CD4-positive, alpha-beta memory T cell (primary cell): ENCODE data around the gene INTS7. TPM values are rescaled to one million over a fixed set of nuclear protein-coding genes. Genes with fewer than 3 reads are reported as not detected.

Experiments
- CTCF ChIA-PET: fragments of 350-600 bp; sonication (Branson Sonifier 250); formaldehyde crosslinking; loops from one replicate; lab custom pipeline; 2021; ENCODE audit warnings: inconsistent platforms; ENCODE audit not compliant: partially characterized antibody; lab: Charles Lee
- POLR2A ChIA-PET: fragments of 350-600 bp; sonication (Branson Sonifier 250); formaldehyde crosslinking; loops from one replicate; lab custom pipeline; 2021; ENCODE audit not compliant: partially characterized antibody; lab: Charles Lee
- DNase-seq, 5 donors: peaks; one replicate each; pipeline versions ENCODE4 v3.0.0 to v3.0.0-alpha.2; 2020 to 2022; ENCODE audit warnings: mixed read lengths in 1 of 5
- H3K27ac ChIP-seq: one replicate; pipeline ENCODE4 v1.7.0; 2013; ENCODE audit warnings: low read depth, low read length
- H3K27me3 ChIP-seq: 2 replicates; pipeline ENCODE4 v1.7.0; 2013; ENCODE audit warnings: mild to moderate bottlenecking, low read length, moderate library complexity; ENCODE audit not compliant: insufficient read depth
- H3K36me3 ChIP-seq: 2 replicates; pipeline ENCODE4 v1.7.0; 2013; ENCODE audit warnings: mild to moderate bottlenecking, low read length, moderate library complexity; ENCODE audit not compliant: insufficient read depth
- H3K4me1 ChIP-seq: 2 replicates; pipeline ENCODE4 v1.7.0; 2013; ENCODE audit warnings: mild to moderate bottlenecking, low read length, moderate library complexity; ENCODE audit not compliant: insufficient read depth
- H3K4me3 ChIP-seq, 2 donors: one replicate each; pipeline ENCODE4 v1.7.0; 2013; ENCODE audit warnings: low read length in 2 of 2, mild to moderate bottlenecking in 1 of 2
- H3K9me3 ChIP-seq, 2 donors: one replicate each; pipeline ENCODE4 v1.7.0; 2013; ENCODE audit warnings: low read length in 2 of 2, control low read depth in 1 of 2; ENCODE audit not compliant: control insufficient read depth in 1 of 2
- H3K27ac Mint-ChIP-seq, 7 donors: one replicate each; pipeline ENCODE4 v1.8.0; 2020 to 2021; ENCODE audit warnings: mixed read lengths in 7 of 7, mild to moderate bottlenecking in 6 of 7, inconsistent platforms in 3 of 7, moderate library complexity in 3 of 7
- H3K27me3 Mint-ChIP-seq, 2 donors: one replicate each; pipeline ENCODE4 v1.8.0; 2020 to 2021; ENCODE audit warnings: mixed read lengths in 2 of 2
- H3K36me3 Mint-ChIP-seq, 2 donors: one replicate each; pipeline ENCODE4 v1.8.0; 2020 to 2021; ENCODE audit warnings: mixed read lengths in 2 of 2, inconsistent platforms in 1 of 2, mild to moderate bottlenecking in 1 of 2
- H3K4me1 Mint-ChIP-seq, 4 donors: one replicate each; pipeline ENCODE4 v1.8.0; 2020 to 2021; ENCODE audit warnings: mixed read lengths in 4 of 4, mild to moderate bottlenecking in 1 of 4
- H3K4me3 Mint-ChIP-seq, 8 donors: one replicate each; pipeline ENCODE4 v1.8.0; 2020 to 2021; ENCODE audit warnings: mixed read lengths in 8 of 8, mild to moderate bottlenecking in 7 of 8, moderate library complexity in 6 of 8, inconsistent platforms in 3 of 8
- H3K9me3 Mint-ChIP-seq, 8 donors: one replicate each; pipeline ENCODE4 v1.8.0; 2020 to 2021; ENCODE audit warnings: mixed read lengths in 8 of 8, mild to moderate bottlenecking in 5 of 8, inconsistent platforms in 3 of 8, moderate library complexity in 1 of 8
- intact Hi-C: fragments of 100-400 bp; cut with micrococcal nuclease; formaldehyde crosslinking; loops from one replicate; pipeline ENCODE4 v1.15.1; 2023
- microRNA-seq: library from miRNA; unstranded; fragments of <30 nt; microRNA quantifications from one replicate; pipeline ENCODE4 v1.2.0, GENCODE V29; 2021; ENCODE audit warnings: borderline replicate concordance, borderline number of aligned reads, borderline microRNAs expressed, mixed read lengths
- polyA plus RNA-seq, 2 donors: library from polyadenylated mRNA; unstranded; fragments of 300-500 nt; fragmentation: Illumina TruSeq; gene quantifications; one replicate each; pipeline ENCODE4 v1.2.3, GENCODE V29; 2021
- total RNA-seq, 2 experiments: library from RNA; stranded (reverse); gene quantifications; one replicate each; pipeline ENCODE4 v1.2.3, GENCODE V29; 2021

The INTS7 gene
- total and polyA plus RNA-seq, 4 experiments from 2014 or later: 8.4 to 19.1 (median 10.9) TPM

GRCh38 chr1:211892577-211892976 lies 142.8 kb downstream of the INTS7 start:
- Mint-ChIP-seq H3K4me1 (peaks cover 3 to 8% (median 5%) of the 10 kb centered on the region in 4 donors), H3K27ac (no peak overlapping the region), H3K9me3 (peaks cover 0 to 4% (median 0%) of the 10 kb centered on the region in 8 donors), H3K4me3 (no peak overlapping the region), H3K36me3 (no peaks in the 10 kb centered on the region), H3K27me3 (peaks cover 4% of the 10 kb centered on the region in 2 donors)
- Histone ChIP-seq H3K27ac (no peak overlapping the region), H3K27me3 (no peaks in the 10 kb centered on the region), H3K9me3 (no peaks in the 10 kb centered on the region), H3K4me1 (no peaks in the 10 kb centered on the region), H3K36me3 (no peaks in the 10 kb centered on the region), H3K4me3 (no peak overlapping the region)
- ChIA-PET POLR2A (interaction anchor here (0.5 kb wide), 1 partner anchor 481 kb away, joined by 3 read pairs; no protein-coding TSS in a partner anchor), CTCF (no interaction called here)
- no peak for DNase-seq
- intact Hi-C loops: no loop called here

- ChIA-PET CTCF (no interaction called here), POLR2A (no interaction called here)
- H3K4me3 Mint-ChIP-seq: no peak overlapping the region
- no peaks in the 10 kb centered on the region for H3K9me3 ChIP-seq
- no peak overlapping the region for H3K4me3 ChIP-seq
- H3K4me1 ChIP-seq: no peaks in the 10 kb centered on the region
- no peak overlapping the region for H3K27ac ChIP-seq
- no peak for DNase-seq
- peaks cover 5 to 11% (median 8%) of the 10 kb centered on the region in 4 donors for H3K4me1 Mint-ChIP-seq
- H3K27ac Mint-ChIP-seq: no peak overlapping the region
- no peaks in the 10 kb centered on the region for H3K27me3 ChIP-seq
- peaks cover 4 to 6% of the 10 kb centered on the region in 2 donors for H3K27me3 Mint-ChIP-seq
- no peaks in the 10 kb centered on the region for H3K36me3 ChIP-seq
- H3K9me3 Mint-ChIP-seq: peaks cover 0 to 4% (median 0%) of the 10 kb centered on the region in 8 donors
- intact Hi-C loops: no loop called here
- no peaks in the 10 kb centered on the region for H3K36me3 Mint-ChIP-seq
Measured at GRCh38 chr1:211891708-211892107, 143.6 kb downstream of the INTS7 start.

Small RNA genes within 50 kb of the gene (microRNA-seq; reads per million reads assigned to microRNA genes)
- not detected for gene MIR3122

Other genes with a start within 250 kb of the INTS7 start
- 10 to 100 TPM; 29.7 to 31.1 TPM for gene LPGAT1, start 204.8 kb downstream of the INTS7 start, total RNA-seq
- 10 to 100 TPM; 13.1 to 31.0 TPM for gene LPGAT1, start 204.8 kb downstream of the INTS7 start, polyA plus RNA-seq
- gene DTL, start 191 bp upstream of the INTS7 start, total RNA-seq: under 1 TPM; 0.06 to 0.15 TPM
- gene DTL, start 191 bp upstream of the INTS7 start, polyA plus RNA-seq: under 1 TPM in 1 of 2 donors, not detected in 1; 0.09 TPM
- 10 to 100 TPM; 53.8 to 55.0 TPM for gene PPP2R5A, start 249.9 kb upstream of the INTS7 start, total RNA-seq
- 10 to 100 TPM; 37.9 to 43.0 TPM for gene PPP2R5A, start 249.9 kb upstream of the INTS7 start, polyA plus RNA-seq